HG03354 (cell line): ENCODE measurements around the gene GDF10.

Experiments
- ATAC-seq: cut with Tn5 transposase; IDR thresholded peaks from one replicate; pipeline ENCODE4 v1.9.1; 2021; ENCODE audit warnings: mild to moderate bottlenecking; ENCODE audit not compliant: unreplicated experiment, poor library complexity, severe bottlenecking

The GDF10 gene

DNA sequence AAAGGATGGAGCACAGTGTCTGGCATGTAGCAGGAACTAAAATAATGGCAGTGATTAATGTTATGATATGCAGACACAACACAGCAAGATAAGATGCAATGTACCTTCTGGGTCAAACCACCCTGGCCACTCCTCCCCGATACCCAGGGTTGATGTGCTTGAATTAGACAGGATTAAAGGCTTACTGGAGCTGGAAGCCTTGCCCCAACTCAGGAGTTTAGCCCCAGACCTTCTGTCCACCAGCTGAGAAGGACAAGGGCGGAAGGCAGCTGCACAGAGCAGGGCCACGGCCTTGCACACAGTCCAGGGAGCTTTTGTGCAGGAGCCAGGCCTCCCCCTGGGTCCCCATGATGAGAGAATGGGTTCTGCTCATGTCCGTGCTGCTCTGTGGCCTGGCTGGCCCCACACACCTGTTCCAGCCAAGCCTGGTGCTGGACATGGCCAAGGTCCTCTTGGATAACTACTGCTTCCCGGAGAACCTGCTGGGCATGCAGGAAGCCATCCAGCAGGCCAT, 48.2 kb downstream of the GDF10 start, which contains the start of gene RBP3:
Gene RBP3, plus strand, starts transcription at position 226 of the 514 bp plus-strand sequence. Its CDS starts 122 bp downstream, at position 348.
- no peak for ATAC-seq

DNA sequence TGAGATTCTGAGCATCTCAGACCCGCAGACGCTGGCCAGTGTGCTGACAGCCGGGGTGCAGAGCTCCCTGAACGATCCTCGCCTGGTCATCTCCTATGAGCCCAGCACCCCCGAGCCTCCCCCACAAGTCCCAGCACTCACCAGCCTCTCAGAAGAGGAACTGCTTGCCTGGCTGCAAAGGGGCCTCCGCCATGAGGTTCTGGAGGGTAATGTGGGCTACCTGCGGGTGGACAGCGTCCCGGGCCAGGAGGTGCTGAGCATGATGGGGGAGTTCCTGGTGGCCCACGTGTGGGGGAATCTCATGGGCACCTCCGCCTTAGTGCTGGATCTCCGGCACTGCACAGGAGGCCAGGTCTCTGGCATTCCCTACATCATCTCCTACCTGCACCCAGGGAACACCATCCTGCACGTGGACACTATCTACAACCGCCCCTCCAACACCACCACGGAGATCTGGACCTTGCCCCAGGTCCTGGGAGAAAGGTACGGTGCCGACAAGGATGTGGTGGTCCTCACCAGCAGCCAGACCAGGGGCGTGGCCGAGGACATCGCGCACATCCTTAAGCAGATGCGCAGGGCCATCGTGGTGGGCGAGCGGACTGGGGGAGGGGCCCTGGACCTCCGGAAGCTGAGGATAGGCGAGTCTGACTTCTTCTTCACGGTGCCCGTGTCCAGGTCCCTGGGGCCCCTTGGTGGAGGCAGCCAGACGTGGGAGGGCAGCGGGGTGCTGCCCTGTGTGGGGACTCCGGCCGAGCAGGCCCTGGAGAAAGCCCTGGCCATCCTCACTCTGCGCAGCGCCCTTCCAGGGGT, 48.9 kb downstream of the GDF10 start:
- ATAC-seq = no peak

DNA sequence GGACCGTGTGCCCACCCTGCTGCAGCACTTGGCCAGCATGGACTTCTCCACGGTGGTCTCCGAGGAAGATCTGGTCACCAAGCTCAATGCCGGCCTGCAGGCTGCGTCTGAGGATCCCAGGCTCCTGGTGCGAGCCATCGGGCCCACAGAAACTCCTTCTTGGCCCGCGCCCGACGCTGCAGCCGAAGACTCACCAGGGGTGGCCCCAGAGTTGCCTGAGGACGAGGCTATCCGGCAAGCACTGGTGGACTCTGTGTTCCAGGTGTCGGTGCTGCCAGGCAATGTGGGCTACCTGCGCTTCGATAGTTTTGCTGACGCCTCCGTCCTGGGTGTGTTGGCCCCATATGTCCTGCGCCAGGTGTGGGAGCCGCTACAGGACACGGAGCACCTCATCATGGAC, 49.5 kb downstream of the GDF10 start:
- ATAC-seq = no peak

DNA sequence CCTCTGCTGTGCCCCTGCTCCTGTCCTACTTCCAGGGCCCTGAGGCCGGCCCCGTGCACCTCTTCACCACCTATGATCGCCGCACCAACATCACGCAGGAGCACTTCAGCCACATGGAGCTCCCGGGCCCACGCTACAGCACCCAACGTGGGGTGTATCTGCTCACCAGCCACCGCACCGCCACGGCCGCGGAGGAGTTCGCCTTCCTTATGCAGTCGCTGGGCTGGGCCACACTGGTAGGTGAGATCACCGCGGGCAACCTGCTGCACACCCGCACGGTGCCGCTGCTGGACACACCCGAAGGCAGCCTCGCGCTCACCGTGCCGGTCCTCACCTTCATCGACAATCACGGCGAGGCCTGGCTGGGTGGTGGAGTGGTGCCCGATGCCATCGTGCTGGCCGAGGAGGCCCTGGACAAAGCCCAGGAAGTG, 50.0 kb downstream of the GDF10 start:
- no peak for ATAC-seq

DNA sequence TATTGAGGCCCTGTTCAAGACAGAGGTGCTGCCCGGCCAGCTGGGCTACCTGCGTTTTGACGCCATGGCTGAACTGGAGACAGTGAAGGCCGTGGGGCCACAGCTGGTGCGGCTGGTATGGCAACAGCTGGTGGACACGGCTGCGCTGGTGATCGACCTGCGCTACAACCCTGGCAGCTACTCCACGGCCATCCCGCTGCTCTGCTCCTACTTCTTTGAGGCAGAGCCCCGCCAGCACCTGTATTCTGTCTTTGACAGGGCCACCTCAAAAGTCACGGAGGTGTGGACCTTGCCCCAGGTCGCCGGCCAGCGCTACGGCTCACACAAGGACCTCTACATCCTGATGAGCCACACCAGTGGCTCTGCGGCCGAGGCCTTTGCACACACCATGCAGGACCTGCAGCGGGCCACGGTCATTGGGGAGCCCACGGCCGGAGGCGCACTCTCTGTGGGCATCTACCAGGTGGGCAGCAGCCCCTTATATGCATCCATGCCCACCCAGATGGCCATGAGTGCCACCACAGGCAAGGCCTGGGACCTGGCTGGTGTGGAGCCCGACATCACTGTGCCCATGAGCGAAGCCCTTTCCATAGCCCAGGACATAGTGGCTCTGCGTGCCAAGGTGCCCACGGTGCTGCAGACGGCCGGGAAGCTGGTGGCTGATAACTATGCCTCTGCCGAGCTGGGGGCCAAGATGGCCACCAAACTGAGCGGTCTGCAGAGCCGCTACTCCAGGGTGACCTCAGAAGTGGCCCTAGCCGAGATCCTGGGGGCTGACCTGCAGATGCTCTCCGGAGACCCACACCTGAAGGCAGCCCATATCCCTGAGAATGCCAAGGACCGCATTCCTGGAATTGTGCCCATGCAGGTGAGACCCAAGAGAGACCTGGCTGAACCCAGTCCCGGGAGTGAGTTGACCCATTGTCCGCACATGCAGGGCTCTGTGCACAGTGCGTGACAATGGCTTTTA, 51.0 kb downstream of the GDF10 start:
- no peak for ATAC-seq

DNA sequence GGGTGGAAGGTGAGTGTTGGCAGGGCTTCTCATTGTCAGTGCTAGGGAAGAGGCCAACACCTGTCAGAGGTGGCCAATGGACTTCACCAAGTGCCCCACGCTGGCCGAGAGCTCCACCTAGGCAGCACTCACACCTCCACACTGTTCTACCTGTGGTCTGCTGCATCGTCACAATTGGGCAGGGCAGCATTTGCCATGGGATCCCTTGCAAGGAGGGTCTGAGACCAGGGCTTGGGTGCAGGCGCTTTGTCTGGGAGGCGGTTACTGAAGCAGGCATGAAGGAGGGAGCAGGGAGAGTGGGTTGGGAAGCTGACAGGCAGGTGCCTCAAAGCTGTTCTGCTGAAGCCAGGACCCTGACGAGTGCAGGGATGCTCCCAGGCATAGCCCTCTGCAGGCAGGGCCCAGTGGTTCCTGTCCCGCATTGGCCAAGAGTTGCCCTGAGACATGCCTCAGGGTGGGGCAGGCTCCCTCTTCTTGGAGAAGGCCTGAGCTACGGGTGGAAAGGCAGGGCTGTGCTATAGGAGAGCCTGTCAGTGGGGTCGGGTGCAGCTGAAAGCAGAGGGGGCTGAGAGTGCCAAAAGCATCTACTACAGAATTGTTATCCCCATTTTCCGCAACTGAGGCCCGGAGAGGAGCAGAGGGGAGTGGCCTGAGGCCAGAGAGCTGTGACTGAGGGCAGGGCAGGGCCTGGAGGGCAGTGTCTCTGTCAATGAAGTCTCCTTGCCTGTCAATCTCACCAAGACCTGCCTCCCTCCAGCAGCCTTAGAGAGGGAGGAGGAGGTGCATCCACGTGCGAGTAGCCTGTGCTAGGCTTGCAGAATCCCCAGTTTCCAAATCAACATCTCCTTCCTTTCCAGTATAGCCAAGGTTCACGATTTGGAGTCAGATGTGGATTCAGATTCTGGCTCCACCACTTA, 52.2 kb downstream of the GDF10 start:
- ATAC-seq = no peak

DNA sequence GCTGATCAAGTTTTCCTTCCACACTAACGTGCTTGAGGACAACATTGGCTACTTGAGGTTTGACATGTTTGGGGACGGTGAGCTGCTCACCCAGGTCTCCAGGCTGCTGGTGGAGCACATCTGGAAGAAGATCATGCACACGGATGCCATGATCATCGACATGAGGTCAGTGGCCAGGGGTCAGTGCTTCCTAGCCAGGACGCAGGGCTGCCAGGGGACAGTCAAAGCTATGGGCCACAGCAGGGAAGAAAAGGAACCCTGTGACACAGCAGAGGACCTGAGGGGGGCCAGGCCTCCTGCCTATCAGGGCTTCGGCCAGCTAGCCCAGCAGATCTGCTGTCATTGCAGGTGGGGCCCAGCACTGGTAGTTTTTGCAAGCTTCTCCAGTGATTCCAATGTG, 53.4 kb downstream of the GDF10 start:
- no peak for ATAC-seq

DNA sequence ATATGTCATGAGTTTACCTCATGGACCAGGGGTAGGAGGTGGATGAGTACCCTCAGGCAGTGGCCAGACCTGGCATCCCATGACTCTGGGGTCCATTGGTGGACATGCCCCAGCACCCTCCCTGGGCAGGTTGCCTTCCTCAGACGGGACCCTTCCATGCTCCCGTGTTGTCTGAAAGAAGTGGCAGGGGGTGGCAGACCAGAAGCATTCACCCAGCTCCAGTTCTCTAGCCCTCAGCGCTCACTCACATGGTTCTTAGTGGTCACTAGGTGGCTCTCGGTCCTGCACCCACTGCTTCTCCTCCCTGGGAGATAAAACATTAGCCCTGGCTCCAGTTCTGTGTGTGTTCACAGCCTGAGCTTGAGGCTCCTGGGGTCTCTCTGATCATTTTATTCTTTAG, 54.2 kb downstream of the GDF10 start:
- no peak for ATAC-seq

DNA sequence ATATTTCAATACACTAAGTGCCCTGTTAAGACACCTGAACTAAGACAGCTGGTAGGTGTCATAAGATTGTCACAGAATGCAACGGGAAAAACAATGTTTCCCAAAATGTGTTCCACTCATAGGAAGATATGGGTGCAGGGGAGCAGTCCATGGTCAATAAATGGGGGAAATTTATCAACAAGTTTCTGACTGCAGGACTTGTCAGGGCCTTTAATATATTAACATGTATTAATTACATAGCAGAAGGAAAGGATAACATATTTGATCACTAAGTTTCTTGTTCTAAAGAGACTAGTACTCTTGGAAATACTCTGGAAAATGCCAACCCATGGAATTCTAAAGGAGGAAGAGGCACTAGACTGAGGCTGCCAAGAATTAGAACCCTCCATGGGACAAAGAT, 54.9 kb downstream of the GDF10 start:
- no peak for ATAC-seq

DNA sequence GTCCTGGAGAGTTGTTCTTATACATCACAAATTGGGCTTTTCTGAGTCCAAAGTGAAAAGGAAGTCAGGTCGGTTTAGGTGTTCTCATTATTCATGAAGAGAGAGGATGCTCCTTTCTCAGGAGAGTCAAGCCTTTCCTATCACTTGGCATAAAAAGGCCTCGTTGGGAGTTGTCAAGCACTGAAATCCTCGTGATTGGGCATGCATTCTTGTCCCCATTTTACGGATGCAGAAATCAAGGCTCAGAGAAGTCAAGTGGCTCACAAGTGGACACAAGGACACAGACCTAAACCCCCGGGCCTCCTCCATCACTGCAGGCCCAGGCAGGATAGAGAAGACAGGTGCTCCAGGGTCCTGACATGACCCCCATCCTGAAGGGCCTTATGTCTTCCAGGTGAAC, 56.7 kb downstream of the GDF10 start:
- no peak for ATAC-seq

DNA sequence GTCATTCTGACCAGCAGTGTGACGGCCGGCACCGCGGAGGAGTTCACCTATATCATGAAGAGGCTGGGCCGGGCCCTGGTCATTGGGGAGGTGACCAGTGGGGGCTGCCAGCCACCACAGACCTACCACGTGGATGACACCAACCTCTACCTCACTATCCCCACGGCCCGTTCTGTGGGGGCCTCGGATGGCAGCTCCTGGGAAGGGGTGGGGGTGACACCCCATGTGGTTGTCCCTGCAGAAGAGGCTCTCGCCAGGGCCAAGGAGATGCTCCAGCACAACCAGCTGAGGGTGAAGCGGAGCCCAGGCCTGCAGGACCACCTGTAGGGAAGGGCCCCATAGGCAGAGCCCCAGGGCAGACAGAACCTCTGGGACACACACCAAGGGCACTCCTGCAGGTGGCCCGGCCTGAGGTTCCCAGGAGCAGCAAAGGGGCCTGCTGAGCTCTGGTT, 57.2 kb downstream of the GDF10 start:
- ATAC-seq = no peak

DNA sequence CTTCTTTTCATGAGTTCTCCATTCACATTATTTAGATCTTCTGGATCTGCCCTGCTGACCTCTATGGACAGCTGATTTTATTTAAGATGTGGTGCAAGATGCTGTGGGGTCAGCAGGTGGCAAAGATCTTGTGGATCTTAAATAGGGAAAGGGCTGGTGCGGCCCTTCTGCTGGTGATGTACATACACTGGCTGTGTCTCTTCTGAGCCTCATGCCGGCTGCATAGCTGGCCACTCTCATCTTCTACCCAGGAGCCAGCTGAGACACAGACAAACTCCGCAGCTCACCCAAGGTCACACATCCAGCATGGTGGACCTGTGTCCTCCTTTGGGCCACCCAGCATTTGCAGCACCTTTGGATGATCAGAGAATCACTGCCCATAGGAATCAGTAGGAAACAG, 57.9 kb downstream of the GDF10 start:
- no peak for ATAC-seq

DNA sequence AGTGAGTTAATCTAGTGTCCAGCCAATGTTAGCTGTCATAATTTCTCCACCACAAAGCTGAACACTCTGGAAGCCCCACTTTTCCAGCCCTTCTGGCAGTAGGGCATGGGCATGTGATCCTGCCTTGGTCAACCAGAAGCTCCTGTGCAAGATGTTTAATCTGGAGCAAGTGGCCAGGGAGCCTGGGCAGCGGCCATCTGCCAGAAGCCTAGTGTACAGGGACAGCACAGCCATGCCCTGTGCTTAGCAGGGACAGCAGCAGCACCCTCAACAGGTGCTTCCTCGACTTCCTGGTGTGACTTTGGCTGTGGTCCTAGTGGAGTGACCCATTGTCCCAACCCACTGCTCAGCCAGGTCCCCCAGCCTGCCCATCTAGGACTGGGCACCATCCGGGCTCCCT, 58.5 kb downstream of the GDF10 start:
- no peak for ATAC-seq

DNA sequence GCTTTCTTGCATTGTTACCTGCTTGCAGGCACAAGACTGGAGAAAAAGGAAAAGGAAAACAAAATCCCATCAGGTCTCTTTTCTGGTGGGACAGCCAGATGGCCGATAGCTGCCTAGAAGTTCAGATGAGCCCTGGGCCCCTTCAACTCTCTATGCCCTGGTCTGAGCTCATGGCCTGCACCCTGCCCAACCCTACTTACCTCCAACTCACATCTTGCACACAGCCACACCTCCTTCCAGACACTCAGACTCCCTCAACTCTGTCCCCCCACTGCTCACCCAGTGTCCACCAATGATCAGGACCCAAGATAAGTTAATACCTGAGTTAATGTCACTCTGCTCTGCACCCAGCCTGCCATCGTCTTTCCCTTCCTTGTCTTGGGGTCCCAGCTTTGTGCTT, 59.1 kb downstream of the GDF10 start:
- no peak for ATAC-seq

DNA sequence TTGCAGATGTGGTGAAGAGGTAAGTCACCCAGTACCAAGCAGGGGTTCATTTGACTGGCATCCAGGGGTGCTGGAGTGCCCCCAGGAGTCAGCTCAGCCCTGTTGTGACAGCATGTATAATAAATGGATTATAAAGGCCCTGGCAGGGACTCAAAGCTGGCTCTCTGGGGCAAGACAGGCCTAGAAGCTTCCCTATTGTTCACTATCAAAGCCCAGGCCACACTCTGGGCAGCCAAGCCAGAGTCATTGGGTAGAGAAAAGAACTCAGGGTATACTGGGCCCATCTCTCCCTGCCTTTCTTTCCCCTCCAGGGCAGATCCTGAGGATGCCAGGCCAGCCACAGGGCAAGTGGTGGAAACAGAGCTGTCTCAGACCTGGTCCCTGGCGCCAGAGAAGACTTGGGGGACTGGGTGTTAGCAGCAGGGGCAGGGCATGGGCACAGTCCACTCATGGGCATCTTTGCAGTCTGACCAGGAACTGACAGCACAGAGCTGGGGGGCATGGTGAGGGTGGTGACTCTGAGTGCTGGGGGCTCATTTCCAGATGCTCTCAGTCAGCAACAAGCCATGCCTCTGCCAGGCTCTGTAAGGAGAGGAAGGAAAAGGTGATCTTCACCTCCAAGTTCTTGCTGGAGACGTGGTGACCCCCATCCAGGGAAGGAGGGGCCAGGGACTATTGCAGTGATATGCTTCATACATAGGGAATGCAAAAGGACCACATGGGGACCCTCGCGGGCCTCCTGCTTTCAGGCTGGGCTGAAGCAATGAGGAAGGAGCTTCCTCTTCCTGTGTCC, 59.8 kb downstream of the GDF10 start:
- ATAC-seq = no peak

DNA sequence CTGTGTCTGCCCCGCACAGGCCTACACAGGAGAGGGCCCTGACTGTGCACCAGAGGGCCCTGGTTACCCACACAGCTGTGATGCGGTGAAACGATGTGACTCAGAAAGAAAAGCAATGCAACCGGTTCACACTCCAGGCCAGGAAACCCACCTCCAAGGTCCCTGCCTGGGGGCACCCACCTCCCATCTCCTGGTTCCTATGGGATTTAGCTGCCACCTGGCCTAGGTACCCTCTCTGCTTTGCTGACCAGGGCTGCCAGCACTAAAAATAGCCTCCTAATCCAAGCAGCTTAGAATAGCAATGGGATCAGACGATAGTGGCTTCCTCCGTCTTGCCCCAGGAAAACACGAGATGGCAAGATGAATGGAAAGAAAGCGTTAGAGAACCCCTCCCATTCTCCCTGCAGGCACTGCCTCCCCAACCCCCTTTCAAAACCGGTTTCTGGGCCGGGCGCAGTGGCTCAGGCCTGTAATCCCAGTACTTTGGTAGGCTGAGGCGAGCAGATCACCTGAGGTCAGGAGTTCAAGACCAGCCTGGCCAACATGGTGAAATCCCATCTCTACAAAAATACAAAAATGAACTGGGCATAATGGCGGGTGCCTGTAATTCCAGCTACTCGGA, 60.5 kb downstream of the GDF10 start:
- ATAC-seq = no peak

DNA sequence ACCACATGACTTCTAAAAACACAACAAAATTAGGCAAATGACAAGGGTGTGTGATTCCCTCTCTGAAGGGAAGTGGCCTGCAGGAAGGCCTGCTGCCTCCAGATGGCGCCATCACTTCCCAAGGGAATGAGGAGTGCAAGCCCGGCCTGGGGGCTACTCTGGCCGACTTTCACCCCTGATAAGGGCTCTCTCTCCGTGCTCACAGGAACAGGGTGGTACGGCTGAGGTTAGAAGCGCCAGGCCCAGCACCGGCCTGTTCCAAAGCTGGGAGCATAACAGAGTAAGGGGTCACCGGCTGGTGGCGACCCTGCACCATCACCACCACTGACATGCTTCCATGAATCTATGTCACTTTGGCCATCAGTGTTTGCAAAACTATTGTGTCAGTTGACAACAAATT, 61.3 kb downstream of the GDF10 start:
- ATAC-seq = no peak

DNA sequence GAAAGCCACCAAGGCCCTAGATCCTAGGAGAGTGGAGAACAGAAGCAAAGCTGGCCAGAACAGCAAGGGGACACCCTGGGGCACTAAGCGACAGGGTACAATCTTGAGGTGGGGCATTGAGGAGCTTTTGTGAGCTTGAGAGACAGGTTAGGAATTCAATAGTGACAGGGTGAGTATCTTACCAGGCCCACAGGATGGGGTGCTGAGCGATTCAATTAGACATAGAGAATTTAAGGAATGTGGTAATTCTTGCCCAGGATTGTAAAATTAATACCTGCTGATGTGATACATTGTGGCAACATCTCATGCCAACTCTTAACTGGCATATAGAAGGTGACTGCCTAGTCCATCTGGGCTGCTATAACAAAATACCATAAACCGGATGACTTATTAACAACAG, 62.2 kb downstream of the GDF10 start:
- ATAC-seq = no peak
